Adrenal gland (tissue), 5 donors: ENCODE data around the gene LHFPL6.

ENCODE experiments used
- CTCF ChIP-seq, 6 experiments: fragments of 450-650 bp in 4 of 6; fragments of 200-600 bp in 2 of 6; sonication (generic) in 1 of 6; IDR thresholded peaks; 1 replicate in 5 of 6; 2 replicates in 1 of 6; pipeline versions ENCODE4 v1.5.1 to v1.8.0; 2016 to 2021; ENCODE audit warnings: antibody characterized with exemption in 6 of 6, mild to moderate bottlenecking in 2 of 6, moderate library complexity in 1 of 6
- POLR2A ChIP-seq, 2 donors: fragments of 450-650 bp; IDR thresholded peaks; one replicate each; pipeline ENCODE4 v1.6.1; 2017; ENCODE audit warnings: antibody characterized with exemption in 2 of 2, mild to moderate bottlenecking in 2 of 2, moderate library complexity in 1 of 2
- donor health status: DM: no; HTN: no; CAD: no.

DNA sequence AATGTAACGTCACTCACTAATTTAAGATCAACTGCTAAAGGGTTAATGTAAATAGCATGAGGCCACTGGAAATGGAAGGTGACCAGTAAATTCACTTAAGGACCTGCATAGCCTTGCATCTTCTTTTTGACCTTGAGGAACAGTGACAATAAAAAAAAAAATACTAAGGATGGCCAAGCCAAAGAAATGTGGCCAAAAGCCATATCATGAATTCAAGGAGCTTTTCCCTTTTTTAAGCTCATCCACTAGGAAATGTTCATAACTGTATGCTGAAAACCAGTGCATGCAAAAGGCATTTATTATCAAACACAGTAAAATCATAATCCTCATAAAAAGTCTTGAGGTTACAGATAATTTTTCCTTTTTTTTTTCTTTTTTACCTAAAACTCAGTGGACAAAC lies 77.5 kb downstream of the LHFPL6 start:
- no peak for TF ChIP-seq CTCF (IDR thresholded peaks at IDR 0.05)
- TF ChIP-seq POLR2A (IDR thresholded peaks at IDR 0.05), result no peak
